KMS-11 (cell line): ENCODE data around the gene TEX14.

Experiments used
- H2AFZ ChIP-seq: fragments of 200-600 bp; sonication (generic); 2 replicates; pipeline ENCODE4 v1.6.1; 2016; ENCODE audit warnings: antibody characterized with exemption, mixed run types, low read depth
- H3K27ac ChIP-seq: fragments of 200-600 bp; sonication (generic); 2 replicates; pipeline ENCODE4 v1.6.1; 2016; ENCODE audit warnings: mild to moderate bottlenecking, mixed run types
- H3K27me3 ChIP-seq: fragments of 200-600 bp; sonication (generic); 2 replicates; pipeline ENCODE4 v1.6.1; 2017; ENCODE audit warnings: mild to moderate bottlenecking, low read depth, mixed run types, moderate library complexity; ENCODE audit not compliant: insufficient read depth
- H3K36me3 ChIP-seq: fragments of 200-600 bp; sonication (generic); 2 replicates; pipeline ENCODE4 v1.6.1; 2017; ENCODE audit warnings: mild to moderate bottlenecking, mixed run types; ENCODE audit not compliant: insufficient read depth
- H3K4me1 ChIP-seq: fragments of 200-600 bp; sonication (generic); 2 replicates; pipeline ENCODE4 v1.6.1; 2016; ENCODE audit warnings: mild to moderate bottlenecking, low read depth, mixed run types; ENCODE audit not compliant: poor library complexity, severe bottlenecking
- H3K4me2 ChIP-seq: fragments of 200-600 bp; sonication (generic); 2 replicates; pipeline ENCODE4 v1.7.0; 2016; ENCODE audit warnings: mild to moderate bottlenecking, mixed run types
- H3K4me3 ChIP-seq: fragments of 200-600 bp; sonication (generic); IDR thresholded peaks from 2 replicates; pipeline ENCODE4 v1.6.1; 2017; ENCODE audit warnings: low read depth, low read length, mixed read lengths; ENCODE audit not compliant: insufficient read depth
- H3K79me2 ChIP-seq: fragments of 200-600 bp; sonication (generic); 2 replicates; pipeline ENCODE4 v1.6.1; 2016; ENCODE audit warnings: low read depth, mixed run types; ENCODE audit not compliant: insufficient read depth
- H3K9ac ChIP-seq: fragments of 200-600 bp; sonication (generic); 2 replicates; pipeline ENCODE4 v1.6.1; 2016; ENCODE audit warnings: mild to moderate bottlenecking, mixed run types
- H4K20me1 ChIP-seq: fragments of 200-600 bp; sonication (generic); 2 replicates; pipeline ENCODE4 v1.6.1; 2016; ENCODE audit warnings: mild to moderate bottlenecking, mixed run types; ENCODE audit not compliant: insufficient read depth
- TF ChIP-seq, protein P1 (sequence below): fragments of 200-600 bp; sonication (generic); conservative IDR thresholded peaks from 2 replicates; pipeline ENCODE4 v1.6.1; 2017; ENCODE audit warnings: low read depth, mild to moderate bottlenecking, antibody characterized with exemption, low read length, moderate library complexity, mixed read lengths

The TEX14 gene

DNA sequence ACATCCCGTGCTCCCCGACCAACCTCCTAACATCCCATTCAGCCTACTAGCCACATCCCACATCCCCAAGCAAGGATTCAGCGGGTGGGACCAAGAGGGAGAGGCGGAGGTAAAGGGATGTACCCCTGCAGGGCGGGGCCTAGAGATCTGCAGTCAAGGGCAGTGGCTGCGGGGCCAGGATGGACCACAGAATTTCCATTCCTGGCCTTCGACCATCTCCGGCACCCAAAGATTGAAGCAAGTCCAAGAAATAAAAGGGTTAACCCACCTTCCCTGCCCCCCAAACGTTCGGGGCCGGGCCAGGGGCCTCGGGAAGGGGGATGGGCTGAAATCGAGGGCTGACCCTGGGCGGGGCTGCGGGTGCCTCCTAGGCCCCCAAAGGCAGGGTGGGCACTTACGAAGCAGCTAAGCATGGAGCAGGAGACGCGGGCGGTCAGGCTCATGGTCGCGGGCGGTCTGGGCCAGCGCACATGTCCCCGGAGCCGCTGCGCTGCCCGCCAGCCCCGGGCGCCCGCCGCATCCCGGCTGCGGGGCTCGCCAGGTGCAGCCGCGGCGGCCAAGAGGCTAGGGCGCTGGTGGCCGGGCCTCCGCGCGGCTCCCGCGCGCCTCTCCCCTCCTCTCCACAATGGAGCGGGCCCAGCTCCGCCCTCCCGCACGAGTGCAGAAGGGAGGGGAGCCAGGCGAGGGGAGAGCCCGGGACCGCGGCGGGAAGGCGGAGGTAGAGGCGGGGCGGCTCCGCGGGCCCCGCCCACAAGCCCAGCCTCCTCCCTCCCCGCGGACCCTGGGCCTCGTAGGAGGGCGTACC, 177.7 kb downstream of the TEX14 start, which contains the start of gene MTMR4:
TSS of gene MTMR4 (minus strand) at position 674 of the 805 bp plus-strand sequence. CDS start at position 443, 231 bp downstream.
- H2AFZ ChIP-seq = peak within 1 kb of the TSS; percentile 58
- H3K9ac ChIP-seq = peak within 1 kb of the TSS; percentile 74
- TF ChIP-seq, protein P1, sequence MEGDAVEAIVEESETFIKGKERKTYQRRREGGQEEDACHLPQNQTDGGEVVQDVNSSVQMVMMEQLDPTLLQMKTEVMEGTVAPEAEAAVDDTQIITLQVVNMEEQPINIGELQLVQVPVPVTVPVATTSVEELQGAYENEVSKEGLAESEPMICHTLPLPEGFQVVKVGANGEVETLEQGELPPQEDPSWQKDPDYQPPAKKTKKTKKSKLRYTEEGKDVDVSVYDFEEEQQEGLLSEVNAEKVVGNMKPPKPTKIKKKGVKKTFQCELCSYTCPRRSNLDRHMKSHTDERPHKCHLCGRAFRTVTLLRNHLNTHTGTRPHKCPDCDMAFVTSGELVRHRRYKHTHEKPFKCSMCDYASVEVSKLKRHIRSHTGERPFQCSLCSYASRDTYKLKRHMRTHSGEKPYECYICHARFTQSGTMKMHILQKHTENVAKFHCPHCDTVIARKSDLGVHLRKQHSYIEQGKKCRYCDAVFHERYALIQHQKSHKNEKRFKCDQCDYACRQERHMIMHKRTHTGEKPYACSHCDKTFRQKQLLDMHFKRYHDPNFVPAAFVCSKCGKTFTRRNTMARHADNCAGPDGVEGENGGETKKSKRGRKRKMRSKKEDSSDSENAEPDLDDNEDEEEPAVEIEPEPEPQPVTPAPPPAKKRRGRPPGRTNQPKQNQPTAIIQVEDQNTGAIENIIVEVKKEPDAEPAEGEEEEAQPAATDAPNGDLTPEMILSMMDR = no peak
- H3K36me3 ChIP-seq = no peaks in the 10 kb centered on the region
- no peak within 1 kb of the TSS for H3K27ac ChIP-seq
- H3K79me2 ChIP-seq = no peaks in the 10 kb centered on the region
- no peaks in the 10 kb centered on the region for H4K20me1 ChIP-seq
- H3K4me1 ChIP-seq = peaks cover 27% of the 10 kb centered on the region
- H3K27me3 ChIP-seq = no peaks in the 10 kb centered on the region
- peak within 1 kb of the TSS; percentile 93 for H3K4me2 ChIP-seq
- no peak within 1 kb of the TSS for H3K4me3 ChIP-seq

- no peaks in the 10 kb centered on the region for H3K36me3 ChIP-seq
- H3K79me2 ChIP-seq = no peaks in the 10 kb centered on the region
- no peak overlapping the region for H3K4me3 ChIP-seq
- H2AFZ ChIP-seq = peak overlapping the region; percentile 58
- H3K4me2 ChIP-seq = peak overlapping the region; percentile 93
- TF ChIP-seq, protein P1 = no peak
- peaks cover 27% of the 10 kb centered on the region for H3K4me1 ChIP-seq
- peak overlapping the region; percentile 74; the same call in 1 of the 2 replicates for H3K9ac ChIP-seq
- no peak overlapping the region for H3K27ac ChIP-seq
- no peaks in the 10 kb centered on the region for H4K20me1 ChIP-seq
- H3K27me3 ChIP-seq = no peaks in the 10 kb centered on the region
Measured at GRCh38 chr17:58513267-58513964, 178.4 kb downstream of the TEX14 start.

- TF ChIP-seq, protein P1 = no peak
- peaks cover 24% of the 10 kb centered on the region for H3K4me1 ChIP-seq
- H3K27me3 ChIP-seq = no peaks in the 10 kb centered on the region
- no peak overlapping the region for H3K9ac ChIP-seq
- H3K79me2 ChIP-seq = no peaks in the 10 kb centered on the region
- no peak overlapping the region for H3K4me2 ChIP-seq
- H3K27ac ChIP-seq = no peak overlapping the region
- no peak overlapping the region for H3K4me3 ChIP-seq
- H2AFZ ChIP-seq = no peak overlapping the region
- H4K20me1 ChIP-seq = no peaks in the 10 kb centered on the region
- no peaks in the 10 kb centered on the region; the same call in 1 of the 2 replicates for H3K36me3 ChIP-seq
Measured at GRCh38 chr17:58510075-58510474, 181.8 kb downstream of the TEX14 start.

DNA sequence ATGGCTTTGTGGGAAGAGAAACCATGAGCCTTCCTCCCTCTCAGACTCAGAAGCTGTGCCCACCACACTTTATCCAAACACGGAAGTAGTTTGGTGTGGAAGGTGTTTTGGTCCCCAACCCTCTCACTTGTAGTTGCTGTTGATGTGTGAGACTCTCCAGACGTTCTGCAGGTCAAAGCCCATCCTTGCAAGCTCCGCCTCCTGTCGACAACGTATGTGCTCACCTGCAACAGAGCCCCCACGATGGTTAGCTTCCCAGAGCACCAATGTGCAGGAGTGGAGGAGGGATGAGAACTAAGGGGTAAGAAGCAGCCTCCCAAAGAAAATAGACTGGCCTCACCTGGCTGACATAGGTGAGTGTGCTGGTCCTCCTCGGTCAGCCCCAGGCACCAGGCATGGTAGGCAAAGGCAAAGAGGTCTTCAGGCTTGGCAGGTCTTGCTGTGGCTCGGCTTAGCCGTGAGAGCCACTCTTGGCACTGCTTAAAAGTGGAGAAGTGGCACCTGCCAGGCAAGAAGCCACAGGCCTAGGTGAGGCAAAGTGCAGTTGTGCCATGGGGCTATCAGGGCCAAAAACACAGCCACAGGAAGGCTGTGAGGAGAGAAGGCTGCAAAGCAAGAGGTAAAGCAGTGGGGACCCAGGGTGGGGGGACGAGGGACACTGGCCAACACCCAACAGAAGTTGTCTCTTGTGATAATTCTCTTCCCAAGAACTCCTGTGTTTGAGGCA, 183.3 kb downstream of the TEX14 start:
- H3K27me3 ChIP-seq = no peaks in the 10 kb centered on the region
- H3K4me1 ChIP-seq = peaks cover 19% of the 10 kb centered on the region
- H3K27ac ChIP-seq = no peak overlapping the region
- H3K79me2 ChIP-seq = no peaks in the 10 kb centered on the region
- H3K4me2 ChIP-seq = no peak overlapping the region
- no peak overlapping the region for H2AFZ ChIP-seq
- no peaks in the 10 kb centered on the region for H4K20me1 ChIP-seq
- H3K9ac ChIP-seq = no peak overlapping the region
- TF ChIP-seq, protein P1 = no peak
- no peaks in the 10 kb centered on the region; the same call in 1 of the 2 replicates for H3K36me3 ChIP-seq
- H3K4me3 ChIP-seq = no peak overlapping the region
